K562 (cell line): ENCODE results near the gene PKHD1. TPM values are rescaled to one million over a fixed set of nuclear protein-coding genes. Genes with fewer than 3 reads are reported as not detected.

Source experiments
- ATAC-seq: fragments of 200-7000 bp; cut with Tn5 transposase; 3 replicates; pipeline ENCODE4 v1.9.1; 2020; ENCODE audit warnings: moderate library complexity
- BruUV-seq: library from RNA; stranded (reverse); fragments of 400-500 nt; replicated peaks from 2 replicates; lab custom pipeline; 2021; lab: Mats Ljungman, UMichigan
- CTCF ChIA-PET: fragments of 300-600 bp; formaldehyde crosslinking; extraction: SDS; loops from one replicate; lab custom pipeline; 2021; ENCODE audit warnings: low intra/inter-chr PET ratio; lab: Yijun Ruan, JAX
- POLR2A ChIA-PET: fragments of 300-600, 350-650 bp; sonication (Branson Sonifier 250); formaldehyde crosslinking; extraction: SDS; loops from one replicate; lab custom pipeline; 2021; ENCODE audit warnings: antibody characterized with exemption, inconsistent platforms; lab: Yijun Ruan, JAX
- DNase-seq, 4 experiments: peaks; one replicate each; pipeline versions ENCODE4 v3.0.0 to v3.0.0-alpha.2; 2011 to 2018; ENCODE audit warnings: low spot score in 3 of 4, mixed read lengths in 3 of 4; ENCODE audit errors: extremely low read depth in 1 of 4
- FAIRE-seq: peaks from 2 replicates; lab custom pipeline; 2011; peaks lifted over from hg19 to GRCh38; lab: Jason Lieb, UNC
- H2AFZ ChIP-seq: 2 replicates; pipeline ENCODE4 v1.6.0; 2011; ENCODE audit warnings: low read depth, low read length, control low read depth, inconsistent platforms
- H3K27ac ChIP-seq: fragments of 200-600 bp; 3 replicates; pipeline ENCODE4 v1.8.0; 2011; ENCODE audit warnings: low read depth, mild to moderate bottlenecking, control low read depth, inconsistent platforms, low read length, moderate library complexity, mixed read lengths; ENCODE audit errors: extremely low read depth
- H3K27me3 ChIP-seq, 2 experiments: fragments of 300-600 bp in 1 of 2; 2 replicates in 1 of 2; 3 replicates in 1 of 2; pipeline versions ENCODE4 v1.6.0 to v1.8.0; 2011; ENCODE audit warnings: inconsistent platforms in 2 of 2, low read length in 2 of 2, mild to moderate bottlenecking in 1 of 2, mixed read lengths in 1 of 2, moderate library complexity in 1 of 2; ENCODE audit not compliant: control insufficient read depth in 2 of 2, insufficient read depth in 2 of 2
- H3K36me3 ChIP-seq: fragments of 300-600 bp; 3 replicates; pipeline ENCODE4 v1.8.0; 2011; ENCODE audit warnings: mild to moderate bottlenecking, low read length, inconsistent platforms; ENCODE audit not compliant: control insufficient read depth, insufficient read depth
- H3K4me1 ChIP-seq, 2 experiments: fragments of 200-600 bp in 1 of 2; replicated peaks in 1 of 2; 2 replicates in 1 of 2; 3 replicates in 1 of 2; pipeline versions ENCODE4 v1.5.1 to v1.8.0; 2011; ENCODE audit warnings: inconsistent platforms in 2 of 2, low read length in 2 of 2, mild to moderate bottlenecking in 1 of 2, mixed read lengths in 1 of 2, moderate library complexity in 1 of 2; ENCODE audit not compliant: control insufficient read depth in 2 of 2, insufficient read depth in 2 of 2
- H3K4me2 ChIP-seq: 2 replicates; pipeline ENCODE4 v1.6.1; 2011; ENCODE audit warnings: low read length, control low read depth, inconsistent platforms, mixed read lengths; ENCODE audit not compliant: insufficient read depth
- H3K4me3 ChIP-seq: fragments of 200-600 bp; sonication (generic), shearing (Covaris generic); 2 replicates; pipeline ENCODE4 v1.5.1; 2016; ENCODE audit warnings: control low read depth, inconsistent platforms
- H3K79me2 ChIP-seq: fragments of 200-600 bp; 3 replicates; pipeline ENCODE4 v1.8.0; 2011; ENCODE audit warnings: low read length, inconsistent platforms; ENCODE audit not compliant: control insufficient read depth, insufficient read depth
- H3K9ac ChIP-seq, 2 experiments: 2 replicates each; pipeline versions ENCODE4 v1.6.0 to v1.6.1; 2011; ENCODE audit warnings: low read depth in 2 of 2, low read length in 2 of 2, control low read depth in 1 of 2, inconsistent platforms in 1 of 2, mild to moderate bottlenecking in 1 of 2, mixed read lengths in 1 of 2; ENCODE audit not compliant: insufficient read depth in 1 of 2
- H3K9me1 ChIP-seq: one replicate; pipeline ENCODE4 v1.6.0; 2011; ENCODE audit warnings: inconsistent platforms, mild to moderate bottlenecking, low read length, moderate library complexity; ENCODE audit not compliant: control insufficient read depth, insufficient read depth
- H3K9me3 ChIP-seq: replicated peaks from 2 replicates; pipeline ENCODE4 v1.5.1; 2011; ENCODE audit warnings: low read depth, low read length, inconsistent platforms; ENCODE audit not compliant: control insufficient read depth, insufficient read depth
- H4K20me1 ChIP-seq: replicated peaks from 2 replicates; pipeline ENCODE4 v1.6.1; 2011; ENCODE audit warnings: low read length, inconsistent platforms, mixed read lengths; ENCODE audit not compliant: control insufficient read depth, insufficient read depth
- MCM3 ChIP-seq: fragments of 450-650 bp; IDR thresholded peaks from 2 replicates; pipeline ENCODE4 v1.6.1; 2016
- MGA ChIP-seq: fragments of 450-650 bp; IDR thresholded peaks from 2 replicates; pipeline ENCODE4 v1.6.1; 2016; ENCODE audit warnings: mild to moderate bottlenecking, moderate library complexity
- PTTG1 ChIP-seq: fragments of 450-650 bp; IDR thresholded peaks from 2 replicates; pipeline ENCODE4 v1.6.1; 2016; ENCODE audit warnings: low read depth, mild to moderate bottlenecking, missing genetic modification characterization, missing compliant biosample characterization
- PYGO2 ChIP-seq: fragments of 450-650 bp; IDR thresholded peaks from 2 replicates; pipeline ENCODE4 v1.6.1; 2016; ENCODE audit warnings: mild to moderate bottlenecking, missing genetic modification characterization, moderate library complexity, missing compliant biosample characterization
- ZFP1 ChIP-seq: fragments of 450-650 bp; formaldehyde crosslinking; IDR thresholded peaks from 2 replicates; pipeline ENCODE4 v1.4.0; 2020; ENCODE audit warnings: mild to moderate bottlenecking, mixed read lengths
- ZNF347 ChIP-seq: fragments of 450-650 bp; formaldehyde crosslinking; IDR thresholded peaks from 2 replicates; pipeline ENCODE4 v1.4.0; 2020; ENCODE audit warnings: low read depth, mild to moderate bottlenecking, moderate library complexity
- in situ Hi-C: fragments of 300-500 bp; cut with MboI; formaldehyde crosslinking; loops from 4 replicates; pipeline ENCODE4 v1.15.0; 2018; ENCODE audit warnings: inconsistent platforms, mixed read lengths
- intact Hi-C: fragments of 100-400 bp; cut with micrococcal nuclease; formaldehyde crosslinking; loops from 2 replicates; pipeline ENCODE4 v1.14.2; 2022
- polyA plus RNA-seq, 8 experiments: library from polyadenylated mRNA; depleted of rRNA in 4 of 8; stranded (reverse) in 5 of 8; unstranded in 3 of 8; fragments of >200 nt; fragmentation: Nextera tagmentation in 2 of 8; fragmentation: Illumina TruSeq in 1 of 8; extraction: Ambion mirVana in 2 of 8; extraction: Trizol in 1 of 8; gene quantifications; 2 replicates each; pipeline versions ENCODE4 v1.2.1 to v1.2.3, GENCODE V29; 2011 to 2014; ENCODE audit warnings: inconsistent platforms in 1 of 8, missing spikeins in 1 of 8
- total RNA-seq, 7 experiments: library from RNA; depleted of rRNA in 6 of 7; stranded (reverse); fragments of >200 nt in 6 of 7; fragmentation: Illumina TruSeq in 2 of 7; extraction: Trizol in 2 of 7; gene quantifications; 2 replicates each; pipeline versions ENCODE4 v1.2.1 to v1.2.3, GENCODE V29; 2011 to 2021; ENCODE audit warnings: low replicate concordance in 1 of 7

The PKHD1 gene
- total and polyA plus RNA-seq, 9 of the 15 experiments (the other 6 are each of a cell fraction or from before 2014, with no cell fraction given), result 0.01 to 0.04 (median 0.01) TPM; not detected in 6

- Histone ChIP-seq H3K9me3 (no peaks in the 10 kb centered on the region), H3K27me3 (no peaks in the 10 kb centered on the region), H3K36me3 (no peaks in the 10 kb centered on the region), H3K4me2 (no peak overlapping the region), H3K79me2 (no peaks in the 10 kb centered on the region), H3K9ac (no peak overlapping the region), H2AFZ (no peak overlapping the region), H3K4me3 (no peak overlapping the region), H3K4me1 (no peaks in the 10 kb centered on the region), H4K20me1 (no peaks in the 10 kb centered on the region), H3K9me1 (no peaks in the 10 kb centered on the region), H3K27ac (no peak overlapping the region)
- no peak for ATAC-seq
- BruUV-seq, result no TSS peak
- POLR2A ChIA-PET, result no interaction called here
- in situ Hi-C loops (no loop called here), intact Hi-C loops (no loop called here)
- TF ChIP-seq PTTG1 (tag) (no peak), MCM3 (no peak), MGA (no peak), ZFP1 (CRISPR knock-in tag) (no peak), ZNF347 (no peak), PYGO2 (tag) (no peak)
- DNase-seq, result no peak
- CTCF ChIA-PET, result no interaction called here
- no peak for FAIRE-seq
These were observed 438.6 kb downstream of the PKHD1 start for GRCh38 chr6:51648774-51649173.
